HG02623 (cell line): ENCODE data around the gene FERMT3.

Experiments
- ATAC-seq: cut with Tn5 transposase; IDR thresholded peaks from one replicate; pipeline ENCODE4 v1.9.1; 2021; ENCODE audit warnings: moderate library complexity; ENCODE audit not compliant: unreplicated experiment

FERMT3 gene

DNA sequence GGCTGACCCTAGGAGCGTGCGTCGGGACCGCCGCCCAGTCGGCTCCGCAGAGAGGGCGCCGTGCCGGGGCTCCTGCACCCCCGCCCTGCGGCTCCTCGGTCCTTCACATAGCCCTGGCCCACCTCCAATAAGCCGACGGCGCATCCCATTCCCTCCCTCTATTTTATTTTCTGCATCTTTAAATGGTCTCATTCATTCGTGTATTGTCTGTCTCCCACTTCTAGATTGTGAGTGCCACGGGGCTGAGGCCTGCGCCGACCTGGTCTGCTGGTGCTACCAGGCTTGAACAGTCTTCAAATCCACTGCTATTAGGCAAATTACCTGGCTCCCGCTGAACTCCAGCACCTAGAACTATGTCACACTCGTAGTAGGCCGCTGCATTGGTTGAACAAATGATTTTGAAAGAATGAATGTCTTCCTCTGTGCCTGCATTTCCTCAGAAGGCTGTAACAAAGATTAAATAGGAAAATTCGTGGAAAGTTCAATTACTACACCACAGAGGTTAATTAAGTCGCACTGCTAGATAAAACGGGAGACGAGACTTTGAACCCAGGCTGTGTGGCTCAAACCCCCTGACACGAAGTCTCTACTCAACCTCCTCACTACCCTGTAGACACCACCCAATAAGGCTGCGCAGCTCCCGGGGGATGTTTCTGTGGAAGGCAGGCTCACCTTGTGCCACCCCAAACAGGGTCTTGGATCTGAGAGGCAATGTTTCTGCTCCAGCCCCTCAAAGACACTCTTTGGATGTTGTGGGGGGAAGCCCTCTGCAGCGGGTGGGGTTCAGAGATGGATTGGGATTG, 41.4 kb downstream of the FERMT3 start:
- ATAC-seq, result no peak

GRCh38 chr11:64248578-64248977, 42.1 kb downstream of the FERMT3 start:
- no peak for ATAC-seq

DNA sequence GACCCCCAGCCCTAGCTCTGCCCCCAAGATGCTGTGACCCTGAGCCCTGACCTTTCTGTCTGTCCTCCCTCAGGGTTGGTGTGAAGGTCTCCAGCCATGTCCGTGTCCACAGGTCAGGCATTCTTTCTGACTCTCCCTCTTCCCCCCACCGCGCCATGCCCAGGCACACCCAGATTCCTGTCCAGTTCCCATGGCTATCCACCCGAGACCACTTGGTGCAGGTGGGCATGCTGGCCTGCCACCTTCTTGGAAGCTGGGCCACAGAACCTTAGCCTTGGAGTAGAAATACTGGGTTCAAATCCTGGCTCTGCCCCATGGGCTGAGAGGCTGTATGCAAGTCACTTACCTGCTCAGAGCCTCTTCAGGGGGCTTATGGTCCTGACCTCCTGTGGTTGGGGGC, 42.5 kb downstream of the FERMT3 start:
- ATAC-seq, result no peak

DNA sequence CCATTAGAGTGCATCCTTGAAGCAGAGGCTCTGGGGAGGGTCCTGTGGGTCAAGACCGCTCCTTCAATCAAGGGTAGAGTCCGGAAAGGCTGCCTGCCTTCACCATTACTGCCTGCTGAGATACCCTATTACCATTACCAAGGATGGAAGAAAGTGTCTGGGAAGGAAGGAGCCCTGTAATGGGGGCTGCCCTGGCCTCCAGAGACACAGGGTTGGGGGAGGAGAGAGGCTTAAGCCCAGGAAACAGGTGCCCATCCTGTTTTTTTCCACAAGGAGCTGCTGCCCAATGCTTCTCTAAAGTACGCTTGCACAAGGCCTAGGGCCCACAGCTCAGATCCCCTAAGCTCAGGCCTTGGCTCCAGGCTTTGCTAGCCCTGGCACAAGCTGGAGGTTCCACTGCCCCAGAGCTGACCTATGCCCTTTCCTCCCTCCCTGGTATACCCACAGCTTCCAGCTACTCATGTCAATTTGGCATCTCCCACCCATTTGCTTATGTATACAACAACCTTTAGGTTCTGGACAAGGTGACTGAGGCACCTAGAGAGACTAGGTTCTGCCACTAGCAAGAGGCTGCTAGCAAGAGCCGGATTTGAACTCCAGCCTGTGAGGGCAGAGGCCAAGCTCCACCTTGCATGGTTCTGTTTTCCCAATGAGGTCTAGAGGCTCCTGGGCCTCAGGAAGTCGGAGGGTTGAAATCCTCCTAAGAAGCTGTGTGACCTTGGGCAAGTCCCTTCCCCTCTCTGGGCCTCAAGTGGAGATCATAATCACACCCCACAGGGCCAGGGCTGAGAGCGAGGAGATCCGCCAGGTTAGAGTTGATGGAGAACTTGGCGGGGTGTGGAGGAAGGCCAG, 43.3 kb downstream of the FERMT3 start:
- no peak for ATAC-seq

DNA sequence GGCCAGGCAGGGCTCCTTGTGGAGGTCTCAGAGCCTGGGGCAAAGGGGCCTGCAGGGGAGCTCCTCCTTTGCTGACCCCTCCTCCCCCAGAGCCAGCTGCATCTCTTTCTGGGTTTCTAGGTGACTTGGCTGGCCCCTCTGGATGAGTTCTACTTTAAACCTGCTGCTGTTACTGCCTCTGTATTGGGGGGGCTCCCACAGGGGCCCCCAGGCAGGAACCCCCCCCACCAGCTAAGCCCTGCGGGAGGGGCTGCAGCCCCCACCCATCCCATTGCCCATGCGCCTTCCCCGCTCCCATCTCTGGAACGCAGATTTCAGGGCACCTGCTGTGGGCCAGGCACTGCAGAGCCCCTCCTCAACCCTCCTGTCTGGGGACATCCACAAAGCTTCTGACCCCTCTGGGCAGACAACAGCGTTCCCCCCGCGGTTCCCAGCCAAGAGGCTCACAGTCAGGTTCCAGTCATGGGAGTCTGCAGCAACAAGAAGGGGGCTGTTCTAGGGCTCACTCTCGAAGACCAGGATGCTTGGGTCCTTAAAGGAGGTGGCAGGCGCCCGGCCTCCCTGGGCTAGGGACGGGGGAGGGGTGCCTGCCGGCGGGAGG, 44.0 kb downstream of the FERMT3 start:
- no peak for ATAC-seq

DNA sequence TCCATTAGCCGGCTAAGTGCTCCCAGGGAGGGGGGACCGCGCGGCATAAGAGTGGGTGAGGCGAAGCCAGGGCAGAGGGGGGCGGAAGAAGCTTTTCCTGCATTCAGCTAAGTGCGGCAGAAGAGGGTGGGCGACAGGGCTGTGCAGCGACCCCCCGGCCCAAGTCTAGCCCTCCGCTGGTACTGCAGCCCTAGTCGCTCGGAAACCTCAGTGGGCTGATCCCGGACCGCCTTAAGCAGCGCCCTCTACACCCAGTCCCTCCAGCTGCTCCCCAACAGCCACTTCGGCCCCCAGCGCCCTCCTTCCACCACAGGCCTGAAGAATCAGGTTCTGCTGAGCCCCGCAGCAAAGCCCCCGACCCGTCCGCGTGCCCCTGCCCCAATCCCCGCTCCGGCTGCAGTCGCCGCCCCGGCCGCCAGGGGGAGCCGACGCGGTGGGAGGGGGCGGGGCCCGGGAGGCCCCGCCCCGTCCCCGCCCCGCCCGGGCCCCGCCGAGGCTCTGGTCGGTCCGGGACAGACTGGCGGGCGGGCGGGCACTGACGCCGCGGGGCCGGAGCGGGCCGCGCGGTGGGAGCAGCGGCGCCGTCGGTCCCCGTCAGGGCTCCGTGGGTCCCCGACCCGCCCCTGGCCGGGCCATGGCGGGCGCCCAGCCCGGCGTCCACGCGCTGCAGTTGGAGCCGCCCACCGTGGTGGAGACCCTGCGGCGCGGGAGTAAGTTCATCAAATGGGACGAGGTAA, 44.7 kb downstream of the FERMT3 start, which contains the start of gene PLCB3:
PLCB3 (plus strand) TSS at position 515 of the 737 bp plus-strand sequence; CDS start at position 635, 120 bp downstream.
- peak; percentile 41 for ATAC-seq

GRCh38 chr11:64251753-64252002, 45.2 kb downstream of the FERMT3 start:
- no peak for ATAC-seq

DNA sequence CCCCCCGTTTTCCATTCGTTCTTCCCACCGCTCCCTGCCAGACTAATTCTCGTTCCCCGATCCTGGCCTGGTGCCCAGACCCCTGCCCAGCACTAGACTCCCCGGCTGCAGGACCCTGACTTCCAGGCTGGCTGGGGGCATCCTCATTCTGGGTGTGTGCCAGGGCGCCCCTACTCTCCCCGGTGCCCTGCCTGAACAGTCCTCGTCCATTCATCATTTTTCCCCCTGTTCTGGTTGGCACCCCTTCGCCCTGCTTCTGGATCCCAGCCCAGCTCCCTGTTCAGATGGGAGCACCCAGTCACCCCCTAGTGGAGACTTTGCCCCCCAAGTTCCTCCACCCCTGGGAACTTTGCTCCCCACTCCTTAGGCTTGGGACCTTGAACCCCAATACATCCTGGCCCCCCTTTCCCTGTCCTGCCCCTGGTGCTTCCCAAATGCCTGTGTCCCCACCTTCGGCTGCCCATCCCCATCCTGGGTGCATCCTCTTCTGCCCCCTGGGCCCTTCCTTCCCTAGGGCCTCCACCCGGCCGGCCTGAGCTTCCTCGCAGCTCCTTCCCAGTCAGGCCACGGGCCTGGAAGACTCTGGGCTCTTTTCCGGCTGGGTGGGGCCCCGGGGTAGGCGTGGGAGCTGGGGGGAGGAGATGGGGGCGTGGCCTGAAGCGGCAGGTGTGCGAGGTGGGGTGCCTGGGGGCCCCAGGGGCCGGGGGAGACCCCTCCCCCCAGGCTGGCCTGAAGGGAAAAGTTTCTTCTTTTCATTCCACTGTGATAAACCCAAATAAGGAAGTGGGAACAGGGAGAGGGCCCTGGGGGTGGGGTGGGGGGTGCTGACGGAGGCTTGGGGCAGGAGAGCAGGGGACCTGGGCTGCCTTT, 45.7 kb downstream of the FERMT3 start:
- no peak for ATAC-seq

DNA sequence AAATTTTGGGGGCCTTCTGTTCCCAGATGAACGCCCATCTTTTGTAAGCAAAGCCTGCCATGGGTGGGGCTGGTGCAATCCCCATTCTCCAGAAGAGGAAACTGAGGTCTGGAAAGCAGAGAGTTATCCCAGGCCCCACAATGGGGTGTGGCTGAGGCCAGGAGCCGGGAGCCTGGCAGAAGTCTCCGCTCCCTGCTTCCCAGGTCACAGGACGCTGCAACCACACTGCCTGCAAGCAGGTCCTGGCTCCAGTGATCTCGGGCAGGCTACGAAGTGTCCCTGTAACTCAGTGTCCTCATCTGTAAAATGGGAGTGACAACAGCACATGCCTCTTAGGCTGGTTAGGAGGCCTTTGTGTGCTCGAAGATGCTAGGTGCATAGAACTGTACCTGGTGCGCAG, 46.5 kb downstream of the FERMT3 start:
- no peak for ATAC-seq

GRCh38 chr11:64253481-64253880, 47.0 kb downstream of the FERMT3 start:
- ATAC-seq, result no peak

GRCh38 chr11:64254326-64254725, 47.8 kb downstream of the FERMT3 start:
- ATAC-seq, result no peak

DNA sequence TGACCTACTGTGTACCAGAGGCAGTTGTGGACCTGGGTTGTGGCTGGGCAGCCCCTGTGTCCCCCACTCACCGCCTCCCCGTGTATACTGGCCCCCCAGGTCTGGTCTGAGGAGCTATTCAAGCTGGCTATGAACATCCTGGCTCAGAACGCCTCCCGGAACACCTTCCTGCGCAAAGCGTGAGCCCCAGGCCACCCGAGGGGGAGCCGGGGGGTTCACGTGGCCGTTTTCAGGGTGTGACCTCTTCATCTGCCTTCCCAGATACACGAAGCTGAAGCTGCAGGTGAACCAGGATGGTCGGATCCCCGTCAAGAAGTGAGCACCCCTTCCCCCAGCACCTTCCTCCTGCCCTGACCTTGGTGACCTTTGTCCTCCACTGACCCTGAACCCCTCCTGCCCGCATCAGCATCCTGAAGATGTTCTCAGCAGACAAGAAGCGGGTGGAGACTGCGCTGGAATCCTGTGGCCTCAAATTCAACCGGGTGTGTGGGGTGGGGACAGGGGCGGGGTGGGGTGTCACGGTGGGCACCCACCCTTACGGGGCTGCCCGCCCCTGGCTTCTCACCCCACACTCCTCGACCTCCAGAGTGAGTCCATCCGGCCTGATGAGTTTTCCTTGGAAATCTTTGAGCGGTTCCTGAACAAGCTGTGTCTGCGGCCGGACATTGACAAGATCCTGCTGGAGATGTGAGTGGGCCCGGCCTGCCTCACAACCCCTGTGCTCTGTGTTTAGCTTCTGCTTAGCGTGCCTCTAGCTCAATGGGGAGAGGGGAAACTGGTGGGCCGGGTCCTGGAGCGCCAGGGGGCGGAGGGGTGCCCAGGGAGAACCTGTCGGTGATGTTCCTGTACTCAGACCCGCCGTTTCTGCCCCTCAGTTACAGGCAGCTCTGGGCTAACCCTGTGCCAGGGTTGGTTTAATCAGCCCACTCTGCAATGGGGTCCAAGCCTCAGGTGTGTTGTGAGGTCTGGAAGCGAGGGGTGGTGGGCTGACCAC, 48.9 kb downstream of the FERMT3 start:
- no peak for ATAC-seq

- no peak for ATAC-seq
Observed at GRCh38 chr11:64256300-64256699, 49.8 kb downstream of the FERMT3 start.

DNA sequence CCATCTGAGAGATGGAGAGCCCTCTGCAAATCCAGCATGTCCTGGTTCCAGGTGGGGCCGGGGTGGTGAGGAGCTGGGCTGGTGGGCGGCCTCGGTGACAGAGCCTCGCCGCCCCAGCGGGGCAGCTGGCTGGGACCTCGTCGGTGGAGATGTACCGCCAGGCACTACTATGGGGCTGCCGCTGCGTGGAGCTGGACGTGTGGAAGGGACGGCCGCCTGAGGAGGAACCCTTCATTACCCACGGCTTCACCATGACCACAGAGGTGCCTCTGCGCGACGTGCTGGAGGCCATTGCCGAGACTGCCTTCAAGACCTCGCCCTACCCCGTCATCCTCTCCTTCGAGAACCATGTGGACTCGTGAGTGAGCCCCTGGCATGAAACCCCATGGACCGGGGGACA, 51.8 kb downstream of the FERMT3 start:
- no peak for ATAC-seq

DNA sequence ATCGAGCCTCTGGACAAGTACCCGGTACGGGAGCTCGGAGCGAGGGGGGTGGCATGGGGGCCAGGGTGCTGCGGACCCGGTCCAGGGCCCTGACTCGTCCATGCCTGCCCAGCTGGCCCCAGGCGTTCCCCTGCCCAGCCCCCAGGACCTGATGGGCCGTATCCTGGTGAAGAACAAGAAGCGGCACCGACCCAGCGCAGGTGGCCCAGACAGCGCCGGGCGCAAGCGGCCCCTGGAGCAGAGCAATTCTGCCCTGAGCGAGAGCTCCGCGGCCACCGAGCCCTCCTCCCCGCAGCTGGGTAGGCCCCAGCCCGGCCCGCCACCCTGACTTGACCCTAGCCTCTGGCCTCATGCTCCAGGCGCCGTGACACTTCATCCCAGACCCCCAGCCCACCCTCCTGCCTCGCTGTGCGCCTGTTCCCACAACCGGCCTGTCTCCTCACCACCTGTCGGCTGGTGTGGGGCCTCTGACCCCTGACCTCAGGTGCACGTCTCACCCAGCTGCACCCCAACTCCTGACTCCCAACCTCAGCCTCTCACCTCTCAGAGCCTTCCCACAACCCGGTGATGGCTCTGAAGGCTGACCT, 52.5 kb downstream of the FERMT3 start:
- no peak for ATAC-seq

GRCh38 chr11:64259533-64260067, 53.1 kb downstream of the FERMT3 start:
- no peak for ATAC-seq

GRCh38 chr11:64260147-64260708, 53.7 kb downstream of the FERMT3 start:
- no peak for ATAC-seq

DNA sequence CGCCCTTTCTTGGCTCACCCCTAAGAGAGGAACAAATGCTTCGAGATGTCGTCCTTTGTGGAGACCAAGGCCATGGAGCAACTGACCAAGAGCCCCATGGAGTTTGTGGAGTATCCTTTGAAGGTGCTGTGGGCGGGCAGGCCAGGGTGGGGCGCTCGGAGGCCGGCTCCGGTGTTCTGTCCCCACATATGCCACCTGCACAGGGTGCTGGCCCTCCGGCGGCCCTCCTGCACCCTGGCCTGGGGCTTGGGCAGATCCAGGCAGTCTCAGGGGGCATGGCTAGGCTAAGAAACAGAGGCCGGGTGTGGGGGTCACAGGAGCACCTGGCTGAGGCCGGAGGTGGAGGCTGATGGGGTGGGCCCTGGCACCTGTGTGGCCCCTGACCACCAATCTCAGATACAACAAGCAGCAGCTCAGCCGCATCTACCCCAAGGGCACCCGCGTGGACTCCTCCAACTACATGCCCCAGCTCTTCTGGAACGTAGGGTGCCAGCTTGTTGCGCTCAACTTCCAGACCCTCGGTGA, 55.1 kb downstream of the FERMT3 start:
- ATAC-seq, result no peak
